GM18870 (cell line): ENCODE measurements around the gene PKP4.

Source experiments
- ATAC-seq: cut with Tn5 transposase; IDR thresholded peaks from one replicate; pipeline ENCODE4 v1.9.1; 2021; ENCODE audit warnings: moderate library complexity; ENCODE audit not compliant: unreplicated experiment

The PKP4 gene

GRCh38 chr2:158729873-158730620, 273.3 kb downstream of the PKP4 start:
- ATAC-seq, result no peak

- ATAC-seq, result no peak
These were observed 273.9 kb downstream of the PKP4 start for GRCh38 chr2:158730621-158731140.

GRCh38 chr2:158731386-158731785, 274.6 kb downstream of the PKP4 start:
- ATAC-seq, result no peak
